CD14-positive monocyte (primary cell): ENCODE measurements around the gene YTHDF1. TPM values are rescaled to one million over a fixed set of nuclear protein-coding genes. Genes with fewer than 3 reads are reported as not detected.

ENCODE experiments used
- DNase-seq, 3 donors: peaks; one replicate each; pipeline ENCODE4 v3.0.0-alpha.2; 2011 to 2022
- H2AFZ ChIP-seq: 2 replicates; pipeline ENCODE4 v1.6.0; 2012; ENCODE audit warnings: mild to moderate bottlenecking, low read depth, low read length, inconsistent platforms; ENCODE audit not compliant: insufficient read depth, poor library complexity, severe bottlenecking
- H3K27ac ChIP-seq, 2 donors: 1 replicate in 1 of 2; 2 replicates in 1 of 2; pipeline ENCODE4 v1.5.1; 2012 to 2013; ENCODE audit warnings: low read length in 2 of 2, control low read depth in 1 of 2, inconsistent platforms in 1 of 2, low read depth in 1 of 2, mild to moderate bottlenecking in 1 of 2
- H3K27me3 ChIP-seq, 2 donors: one replicate each; pipeline versions ENCODE4 v1.6.0 to v1.6.1; 2011 to 2013; ENCODE audit warnings: low read length in 2 of 2; ENCODE audit not compliant: control insufficient read depth in 2 of 2, insufficient read depth in 2 of 2
- H3K36me3 ChIP-seq, 2 donors: replicated peaks in 1 of 2; 1 replicate in 1 of 2; 2 replicates in 1 of 2; pipeline versions ENCODE4 v1.5.1 to v1.6.1; 2012 to 2013; ENCODE audit warnings: low read length in 2 of 2, control low read depth in 1 of 2, inconsistent platforms in 1 of 2, mild to moderate bottlenecking in 1 of 2; ENCODE audit not compliant: insufficient read depth in 2 of 2, control insufficient read depth in 1 of 2
- H3K4me1 ChIP-seq, 2 donors: 1 replicate in 1 of 2; 2 replicates in 1 of 2; pipeline versions ENCODE4 v1.5.1 to v1.6.1; 2012 to 2013; ENCODE audit warnings: low read length in 2 of 2, control low read depth in 1 of 2, inconsistent platforms in 1 of 2, mild to moderate bottlenecking in 1 of 2, moderate library complexity in 1 of 2; ENCODE audit not compliant: insufficient read depth in 2 of 2, control insufficient read depth in 1 of 2
- H3K4me2 ChIP-seq: replicated peaks from 2 replicates; pipeline ENCODE3; 2012; ENCODE audit warnings: low read length, moderate library complexity, mild to moderate bottlenecking; ENCODE audit not compliant: poor library complexity, severe bottlenecking; ENCODE audit errors: extremely low read depth
- H3K4me3 ChIP-seq, 3 experiments: fragments of 200-600 bp in 1 of 3; sonication (generic) in 1 of 3; replicated peaks in 1 of 3; 1 replicate in 2 of 3; 2 replicates in 1 of 3; pipeline ENCODE4 v1.5.1; 2011 to 2013; ENCODE audit warnings: low read length in 3 of 3, mild to moderate bottlenecking in 3 of 3, control low read depth in 2 of 3, low read depth in 2 of 3, inconsistent platforms in 1 of 3, moderate library complexity in 1 of 3
- H3K79me2 ChIP-seq: 2 replicates; pipeline ENCODE4 v1.6.0; 2012; ENCODE audit warnings: mild to moderate bottlenecking, control low read depth, inconsistent platforms, low read length, moderate library complexity; ENCODE audit not compliant: insufficient read depth
- H3K9ac ChIP-seq: 2 replicates; pipeline ENCODE4 v1.6.0; 2017; ENCODE audit warnings: low read length, mild to moderate bottlenecking; ENCODE audit not compliant: insufficient read depth, poor library complexity, severe bottlenecking
- H3K9me3 ChIP-seq, 2 donors: replicated peaks in 1 of 2; 1 replicate in 1 of 2; 2 replicates in 1 of 2; pipeline versions ENCODE4 v1.5.1 to v1.6.1; 2012 to 2013; ENCODE audit warnings: low read length in 2 of 2, control low read depth in 1 of 2; ENCODE audit not compliant: control insufficient read depth in 1 of 2, insufficient read depth in 1 of 2
- H4K20me1 ChIP-seq: 2 replicates; pipeline ENCODE4 v1.6.0; 2012; ENCODE audit warnings: mild to moderate bottlenecking, low read length, control low read depth, moderate library complexity; ENCODE audit not compliant: insufficient read depth
- H3K27ac Mint-ChIP-seq, 7 donors: one replicate each; pipeline ENCODE4 v1.8.0; 2020; ENCODE audit warnings: mild to moderate bottlenecking in 7 of 7, mixed read lengths in 7 of 7, moderate library complexity in 6 of 7, inconsistent platforms in 2 of 7
- H3K27me3 Mint-ChIP-seq, 3 donors: one replicate each; pipeline ENCODE4 v1.8.0; 2021 to 2022; ENCODE audit warnings: low read depth in 3 of 3, mild to moderate bottlenecking in 3 of 3, mixed read lengths in 3 of 3, moderate library complexity in 3 of 3, inconsistent platforms in 1 of 3
- H3K36me3 Mint-ChIP-seq, 2 donors: one replicate each; pipeline ENCODE4 v1.8.0; 2020; ENCODE audit warnings: mixed read lengths in 2 of 2, inconsistent platforms in 1 of 2, mild to moderate bottlenecking in 1 of 2
- H3K4me1 Mint-ChIP-seq: one replicate; pipeline ENCODE4 v1.8.0; 2020; ENCODE audit warnings: mild to moderate bottlenecking, mixed read lengths
- H3K4me3 Mint-ChIP-seq, 2 donors: one replicate each; pipeline ENCODE4 v1.8.0; 2020; ENCODE audit warnings: mild to moderate bottlenecking in 2 of 2, mixed read lengths in 2 of 2, moderate library complexity in 1 of 2
- H3K9me3 Mint-ChIP-seq, 7 donors: one replicate each; pipeline ENCODE4 v1.8.0; 2020 to 2022; ENCODE audit warnings: mixed read lengths in 7 of 7, mild to moderate bottlenecking in 6 of 7, moderate library complexity in 6 of 7, inconsistent platforms in 2 of 7
- WGBS: methylation state at CpG from one replicate; pipeline ENCODE4 v1.1.5; 2013; ENCODE audit warnings: missing lambda C conversion rate; ENCODE audit not compliant: insufficient coverage; 5-methylcytosine and 5-hydroxymethylcytosine counted together
- intact Hi-C, 2 donors: fragments of 100-400 bp; cut with micrococcal nuclease; formaldehyde crosslinking; loops; one replicate each; pipeline versions ENCODE4 v1.15.0 to v1.15.1; 2023
- polyA minus RNA-seq: library from RNA; depleted of rRNA, polyadenylated mRNA; stranded (reverse); fragments of >200 nt; gene quantifications from 2 replicates; pipeline ENCODE4 v1.2.3, GENCODE V29; 2012
- polyA plus RNA-seq, 3 donors: library from polyadenylated mRNA; depleted of rRNA in 1 of 3; unstranded in 2 of 3; stranded (reverse) in 1 of 3; fragments of 300-500 nt in 2 of 3; fragments of >200 nt in 1 of 3; fragmentation: Illumina TruSeq in 2 of 3; gene quantifications; 1 replicate in 2 of 3; 2 replicates in 1 of 3; pipeline ENCODE4 v1.2.3, GENCODE V29; 2012 to 2021
- total RNA-seq, 12 experiments: library from RNA in 1 of 12; stranded (reverse) in 1 of 12; fragments of 120-200 nt in 1 of 12; gene quantifications; one replicate each; pipeline ENCODE4 v1.2.4 and lab custom pipeline; 2013 to 2026; ENCODE audit warnings: mixed read lengths in 6 of 12, inconsistent platforms in 1 of 12
- TF ChIP-seq, protein P1 (sequence below): fragments of 200-600 bp; IDR thresholded peaks from one replicate; pipeline ENCODE4 v1.8.0; 2022; ENCODE audit warnings: antibody characterized with exemption, mild to moderate bottlenecking

Gene YTHDF1
- 20.1 TPM for total RNA-seq (2013)
- polyA plus RNA-seq (10 to 100 TPM; 18.0 to 33.4 (median 25.9) TPM), polyA minus RNA-seq (17.0 and 24.4 TPM in 2 replicates), total RNA-seq (lab: John Stamatoyannopoulos, UW) (37.6 to 84.6 (median 51.8) reads per million in 11 experiments)

DNA sequence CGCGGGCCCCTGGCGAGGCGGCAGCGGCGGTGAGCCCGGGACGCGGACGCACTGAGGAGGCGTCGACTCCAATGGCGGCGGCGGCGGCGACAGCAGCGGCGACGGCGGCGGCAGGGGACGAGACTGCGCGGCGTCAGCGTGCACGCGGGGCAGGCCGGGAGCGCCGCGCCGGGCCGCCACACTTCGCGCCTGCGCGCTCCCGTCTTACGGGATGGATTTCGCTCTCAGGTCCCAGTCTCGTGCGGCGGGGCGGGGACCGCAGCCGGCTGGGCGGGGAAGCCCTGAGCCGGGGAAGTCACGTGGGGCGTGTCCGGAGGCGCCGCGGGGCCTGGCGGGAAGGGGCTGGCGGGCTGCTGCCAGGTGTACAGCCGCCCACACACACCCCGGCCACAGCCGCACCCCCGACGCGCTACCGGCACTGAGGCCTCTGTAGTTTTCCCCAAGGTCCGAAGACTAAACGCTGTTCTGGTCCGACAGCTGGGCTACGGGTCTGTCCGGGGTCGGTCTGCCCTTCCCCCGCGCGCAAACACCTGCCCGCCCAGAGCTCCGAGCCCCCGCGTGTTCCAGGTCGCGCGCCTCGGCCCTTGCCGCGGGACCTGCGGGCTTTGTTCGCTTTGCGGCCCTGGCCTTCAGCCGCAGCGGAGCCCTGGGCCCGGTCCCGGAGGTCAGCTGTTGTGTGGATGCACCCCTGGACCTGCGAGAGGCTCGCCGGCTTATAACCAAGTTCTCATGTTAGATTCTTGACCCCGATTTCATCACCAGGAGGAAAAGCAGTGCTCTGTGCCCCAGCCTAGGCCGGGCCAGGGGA is at the start of gene YTHDF1:
Gene YTHDF1, minus strand, starts transcription at position 91 of the 808 bp plus-strand sequence. CDS start 239 bp downstream, outside the sequence.
- H3K4me1 ChIP-seq: peaks cover 15 to 19% of the 10 kb centered on the region in 2 donors
- H3K27ac Mint-ChIP-seq: peak within 1 kb of the TSS; percentile 85 to 95 (median 91)
- peaks cover 45% of the 10 kb centered on the region for H3K79me2 ChIP-seq
- TF ChIP-seq, protein P1, sequence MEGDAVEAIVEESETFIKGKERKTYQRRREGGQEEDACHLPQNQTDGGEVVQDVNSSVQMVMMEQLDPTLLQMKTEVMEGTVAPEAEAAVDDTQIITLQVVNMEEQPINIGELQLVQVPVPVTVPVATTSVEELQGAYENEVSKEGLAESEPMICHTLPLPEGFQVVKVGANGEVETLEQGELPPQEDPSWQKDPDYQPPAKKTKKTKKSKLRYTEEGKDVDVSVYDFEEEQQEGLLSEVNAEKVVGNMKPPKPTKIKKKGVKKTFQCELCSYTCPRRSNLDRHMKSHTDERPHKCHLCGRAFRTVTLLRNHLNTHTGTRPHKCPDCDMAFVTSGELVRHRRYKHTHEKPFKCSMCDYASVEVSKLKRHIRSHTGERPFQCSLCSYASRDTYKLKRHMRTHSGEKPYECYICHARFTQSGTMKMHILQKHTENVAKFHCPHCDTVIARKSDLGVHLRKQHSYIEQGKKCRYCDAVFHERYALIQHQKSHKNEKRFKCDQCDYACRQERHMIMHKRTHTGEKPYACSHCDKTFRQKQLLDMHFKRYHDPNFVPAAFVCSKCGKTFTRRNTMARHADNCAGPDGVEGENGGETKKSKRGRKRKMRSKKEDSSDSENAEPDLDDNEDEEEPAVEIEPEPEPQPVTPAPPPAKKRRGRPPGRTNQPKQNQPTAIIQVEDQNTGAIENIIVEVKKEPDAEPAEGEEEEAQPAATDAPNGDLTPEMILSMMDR: no peak
- H3K4me1 Mint-ChIP-seq: peaks cover 24% of the 10 kb centered on the region
- peak within 1 kb of the TSS; percentile 90 for H3K9ac ChIP-seq
- H3K4me2 ChIP-seq: peak within 1 kb of the TSS; percentile 92
- DNase-seq: peak; percentile 93 to 96 (median 94)
- H3K4me3 ChIP-seq: peak within 1 kb of the TSS; percentile 69 to 89 (median 88)
- H2AFZ ChIP-seq: peak within 1 kb of the TSS; percentile 99
- peaks cover 41% of the 10 kb centered on the region for H4K20me1 ChIP-seq
- H3K27me3 ChIP-seq: peaks cover 0 to 3% of the 10 kb centered on the region in 2 donors
- peak within 1 kb of the TSS; percentile 62 to 86 for H3K27ac ChIP-seq
- intact Hi-C loops: loop anchor here (2.0 to 10.0 kb wide), 2 partner anchors 281 to 287 kb away; partner anchors contain the start of gene GID8 (in 1 of the 2)
- no peaks in the 10 kb centered on the region for H3K9me3 ChIP-seq
- H3K36me3 Mint-ChIP-seq: peaks cover 27 to 31% of the 10 kb centered on the region in 2 donors
- peaks cover 5 to 9% (median 6%) of the 10 kb centered on the region in 3 donors for H3K27me3 Mint-ChIP-seq
- H3K4me3 Mint-ChIP-seq: peak within 1 kb of the TSS; percentile 91 to 93
- no peaks in the 10 kb centered on the region for H3K9me3 Mint-ChIP-seq
- H3K36me3 ChIP-seq: peaks cover 23 to 34% of the 10 kb centered on the region in 2 donors
- 1% methylated on average over 94 of the region's 96 CpGs for WGBS

DNA sequence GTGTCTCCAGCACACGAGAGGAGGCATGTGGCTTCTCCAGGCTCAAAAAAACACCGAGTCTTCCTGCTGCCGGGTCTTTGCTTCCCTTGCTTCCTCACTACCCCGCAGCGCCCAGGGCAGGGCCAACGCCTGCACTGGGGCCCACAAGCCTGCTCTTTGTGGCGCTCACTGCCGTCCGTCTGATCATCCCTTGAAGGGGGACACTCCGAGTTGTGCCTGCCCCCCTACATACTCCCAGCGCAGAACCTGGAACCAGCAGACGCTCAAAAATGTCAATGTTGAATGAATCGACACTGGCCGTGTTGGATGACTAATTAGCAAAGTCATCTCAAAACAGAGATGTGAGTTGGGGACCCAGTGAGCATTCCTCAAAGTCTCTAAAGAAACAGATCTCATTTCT is 48.6 kb upstream of the YTHDF1 start:
- no peaks in the 10 kb centered on the region for H3K79me2 ChIP-seq
- WGBS: 76% methylated on average over 9 of the region's 14 CpGs
- Mint-ChIP-seq H3K36me3 (no peaks in the 10 kb centered on the region), H3K4me3 (peak overlapping the region in 1 of 2 donors; percentile 1), H3K27ac (no peak overlapping the region), H3K4me1 (no peaks in the 10 kb centered on the region), H3K9me3 (peaks cover 0 to 2% (median 0%) of the 10 kb centered on the region in 7 donors), H3K27me3 (peaks cover 19 to 38% (median 28%) of the 10 kb centered on the region in 3 donors)
- H3K36me3 ChIP-seq: no peaks in the 10 kb centered on the region
- no peaks in the 10 kb centered on the region for H3K4me1 ChIP-seq
- intact Hi-C loops: no loop called here
- H3K27ac ChIP-seq: no peak overlapping the region
- H4K20me1 ChIP-seq: no peaks in the 10 kb centered on the region
- H3K4me2 ChIP-seq: no peak overlapping the region
- no peak overlapping the region for H3K9ac ChIP-seq
- no peak overlapping the region for H2AFZ ChIP-seq
- peaks cover 0 to 6% of the 10 kb centered on the region in 2 donors for H3K27me3 ChIP-seq
- TF ChIP-seq, protein P1: no peak
- H3K4me3 ChIP-seq: no peak overlapping the region
- DNase-seq: no peak
- no peaks in the 10 kb centered on the region for H3K9me3 ChIP-seq
